Neuronal stem cell (in vitro differentiated cells): Measurements from ENCODE around the gene ARHGAP22.
A peak's percentile ranks its signal among the peaks of the same experiment; 100 is the strongest.

Source experiments
- DNase-seq: peaks from one replicate; pipeline ENCODE4 v3.0.0-alpha.2; 2013; ENCODE audit warnings: low spot score
- H2AFZ ChIP-seq: one replicate; pipeline ENCODE4 v1.6.1; 2013; ENCODE audit warnings: mild to moderate bottlenecking, low read length, inconsistent platforms
- H2AK5ac ChIP-seq: 2 replicates; pipeline ENCODE4 v1.6.1; 2013; ENCODE audit warnings: low read depth, mild to moderate bottlenecking, inconsistent platforms, low read length, moderate library complexity, mixed read lengths
- H2BK120ac ChIP-seq: 2 replicates; pipeline ENCODE4 v1.6.1; 2013; ENCODE audit warnings: low read depth, mild to moderate bottlenecking, inconsistent platforms, low read length, moderate library complexity, mixed read lengths
- H2BK12ac ChIP-seq: one replicate; pipeline ENCODE4 v1.6.1; 2013; ENCODE audit warnings: low read length, inconsistent platforms
- H2BK15ac ChIP-seq: 2 replicates; pipeline ENCODE4 v1.6.1; 2013; ENCODE audit warnings: mild to moderate bottlenecking, low read length, inconsistent platforms, mixed read lengths
- H2BK5ac ChIP-seq: one replicate; pipeline ENCODE4 v1.6.1; 2013; ENCODE audit warnings: inconsistent platforms, mild to moderate bottlenecking, low read length, moderate library complexity
- H3K14ac ChIP-seq: one replicate; pipeline ENCODE4 v1.6.1; 2013; ENCODE audit warnings: low read length, inconsistent platforms
- H3K18ac ChIP-seq: 2 replicates; pipeline ENCODE4 v1.6.1; 2013; ENCODE audit warnings: low read length, inconsistent platforms
- H3K23ac ChIP-seq: 2 replicates; pipeline ENCODE4 v1.6.1; 2013; ENCODE audit warnings: low read depth, mild to moderate bottlenecking, mixed read lengths, low read length, inconsistent platforms; ENCODE audit not compliant: poor library complexity
- H3K27ac ChIP-seq: replicated peaks from 3 replicates; pipeline ENCODE4 v1.5.1; 2013; ENCODE audit warnings: low read length, inconsistent platforms
- H3K27me3 ChIP-seq, 3 experiments: 2 replicates each; pipeline ENCODE4 v1.6.1; 2013; ENCODE audit warnings: low read length in 3 of 3, mild to moderate bottlenecking in 2 of 3, inconsistent platforms in 1 of 3, low read depth in 1 of 3, mixed read lengths in 1 of 3, moderate library complexity in 1 of 3; ENCODE audit not compliant: control insufficient read depth in 3 of 3, insufficient read depth in 3 of 3
- H3K36me3 ChIP-seq, 2 donors: replicated peaks in 1 of 2; 2 replicates each; pipeline ENCODE4 v1.6.1; 2013; ENCODE audit warnings: low read length in 2 of 2; ENCODE audit not compliant: control insufficient read depth in 2 of 2, insufficient read depth in 2 of 2
- H3K4ac ChIP-seq: 2 replicates; pipeline ENCODE4 v1.6.1; 2013; ENCODE audit warnings: inconsistent platforms, mild to moderate bottlenecking, low read length, moderate library complexity
- H3K4me1 ChIP-seq, 2 donors: 1 replicate in 1 of 2; 2 replicates in 1 of 2; pipeline ENCODE4 v1.6.1; 2013; ENCODE audit warnings: low read length in 2 of 2, low read depth in 1 of 2; ENCODE audit not compliant: control insufficient read depth in 2 of 2, insufficient read depth in 1 of 2
- H3K4me2 ChIP-seq: one replicate; pipeline ENCODE4 v1.6.1; 2013; ENCODE audit warnings: mild to moderate bottlenecking, low read length, inconsistent platforms; ENCODE audit not compliant: insufficient read depth, poor library complexity, severe bottlenecking
- H3K4me3 ChIP-seq, 2 donors: 2 replicates each; pipeline ENCODE4 v1.5.1; 2013; ENCODE audit warnings: low read length in 2 of 2, mild to moderate bottlenecking in 2 of 2, inconsistent platforms in 1 of 2, moderate library complexity in 1 of 2
- H3K79me1 ChIP-seq: one replicate; pipeline ENCODE4 v1.6.1; 2013; ENCODE audit warnings: low read depth, mild to moderate bottlenecking, inconsistent platforms, low read length, moderate library complexity
- H3K9ac ChIP-seq: one replicate; pipeline ENCODE4 v1.6.1; 2013; ENCODE audit warnings: mild to moderate bottlenecking, low read depth, low read length, inconsistent platforms; ENCODE audit not compliant: poor library complexity
- H3K9me3 ChIP-seq, 2 donors: replicated peaks in 1 of 2; 2 replicates each; pipeline versions ENCODE3 to v1.6.1; 2013; ENCODE audit warnings: low read length in 2 of 2, mild to moderate bottlenecking in 2 of 2, inconsistent platforms in 1 of 2, low read depth in 1 of 2, mixed read lengths in 1 of 2, moderate library complexity in 1 of 2; ENCODE audit not compliant: control insufficient read depth in 2 of 2, insufficient read depth in 1 of 2
- H4K8ac ChIP-seq: one replicate; pipeline ENCODE4 v1.6.1; 2013; ENCODE audit warnings: low read depth, mild to moderate bottlenecking, inconsistent platforms, low read length, moderate library complexity
- H4K91ac ChIP-seq: one replicate; pipeline ENCODE4 v1.6.1; 2013; ENCODE audit warnings: low read length, low read depth, mild to moderate bottlenecking, inconsistent platforms; ENCODE audit not compliant: poor library complexity
- WGBS, 2 donors: extraction: QIAGEN DNeasy Blood & Tissue Kit; methylation state at CpG; one replicate each; pipeline ENCODE4 v1.1.7; 2013; ENCODE audit warnings: missing lambda C conversion rate in 2 of 2, mixed read lengths in 1 of 2; ENCODE audit not compliant: insufficient read length in 2 of 2, insufficient replicate concordance in 1 of 2; ENCODE audit errors: extremely low coverage in 2 of 2; 5-methylcytosine and 5-hydroxymethylcytosine counted together

ARHGAP22 gene

DNA sequence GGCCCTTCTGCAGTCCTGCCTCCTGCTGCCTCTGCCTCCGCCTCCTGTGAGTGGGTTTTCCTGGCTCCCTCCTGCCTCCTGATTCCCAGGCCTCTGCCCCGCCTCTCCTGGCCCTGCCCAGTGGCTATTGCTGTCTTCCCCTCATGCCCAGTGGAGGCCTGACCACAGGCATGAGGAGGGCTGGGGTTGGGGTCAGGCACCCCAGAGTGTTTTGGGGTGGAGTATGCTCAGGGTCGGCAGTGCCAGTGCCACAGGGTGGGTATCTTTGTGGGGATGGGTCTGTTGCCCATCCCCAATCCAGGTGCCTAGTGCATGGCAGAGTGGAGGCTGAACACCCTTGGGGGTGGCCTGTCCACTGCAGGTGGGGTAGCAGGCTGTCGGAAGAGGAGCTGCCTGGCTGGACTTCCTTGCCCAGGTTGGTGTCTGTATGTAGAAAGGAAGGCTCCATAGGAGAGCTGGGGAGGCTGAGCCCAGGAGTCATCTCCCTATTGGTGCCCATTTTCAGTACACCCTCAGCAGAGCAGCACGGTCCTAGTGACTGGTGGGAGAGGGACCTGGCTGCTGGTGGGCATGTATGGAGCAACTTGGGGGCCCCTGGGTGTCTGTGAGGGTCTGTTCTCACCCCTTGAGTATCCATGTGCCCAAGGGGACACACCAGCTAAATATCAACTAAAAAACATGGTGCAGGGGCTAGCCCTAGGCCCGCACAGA, 62.2 kb downstream of the ARHGAP22 start:
- Histone ChIP-seq H2BK5ac (no peak overlapping the region), H3K4ac (peak overlapping the region; percentile 61), H3K36me3 (no peaks in the 10 kb centered on the region), H3K9ac (no peak overlapping the region), H3K27ac (no peak overlapping the region), H3K9me3 (no peaks in the 10 kb centered on the region), H2AFZ (no peak overlapping the region), H3K23ac (no peak overlapping the region), H3K14ac (peak overlapping the region; percentile 95), H3K4me2 (no peak overlapping the region), H4K8ac (no peak overlapping the region), H4K91ac (no peak overlapping the region), H2BK120ac (no peak overlapping the region), H2AK5ac (peak overlapping the region; percentile 41), H2BK15ac (peak overlapping the region; percentile 54), H3K27me3 (no peaks in the 10 kb centered on the region), H3K18ac (peak overlapping the region; percentile 55), H3K79me1 (no peaks in the 10 kb centered on the region), H3K4me3 (no peak overlapping the region), H2BK12ac (no peak overlapping the region), H3K4me1 (peaks cover 0 to 4% of the 10 kb centered on the region in 2 donors)
- WGBS, 2 donors = no CpG with 5 or more reads among the region's 6 CpGs
- DNase-seq = no peak

DNA sequence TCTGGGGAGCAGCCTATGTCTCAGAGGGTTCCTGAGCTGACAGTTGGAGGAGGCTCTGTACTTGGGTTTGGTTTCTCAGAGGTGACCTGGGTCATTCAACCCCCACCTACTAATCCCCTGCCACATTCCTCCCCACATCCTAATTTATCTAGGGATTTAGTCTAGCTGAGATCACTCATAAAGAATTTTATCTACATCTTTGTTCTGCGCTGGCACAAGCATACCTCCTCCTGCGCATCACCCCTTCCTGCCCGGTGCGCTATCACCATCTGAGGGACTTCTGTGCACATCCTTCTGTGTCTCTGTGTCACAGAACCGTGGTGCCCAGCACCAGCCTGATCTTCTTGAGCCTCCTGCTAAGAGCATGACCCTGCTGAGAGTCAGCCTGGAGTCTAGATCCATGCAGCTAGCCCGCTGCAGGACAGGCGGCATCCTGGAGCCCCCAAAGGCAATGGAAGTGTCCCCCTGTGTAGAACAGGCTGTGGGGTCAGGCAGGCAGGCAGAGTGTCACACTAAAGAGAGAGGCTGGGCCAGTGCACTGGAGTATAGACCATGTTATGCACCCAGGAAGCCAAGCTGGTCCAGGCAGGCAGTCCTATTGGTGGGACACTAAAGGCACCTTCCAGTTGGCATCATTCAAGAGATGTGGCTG, 63.6 kb downstream of the ARHGAP22 start:
- no peaks in the 10 kb centered on the region for H3K27me3 ChIP-seq
- no peak overlapping the region for H2AFZ ChIP-seq
- no CpG with 5 or more reads among the region's 7 CpGs for WGBS, 2 donors
- H3K4me3 ChIP-seq = no peak overlapping the region
- peak overlapping the region; percentile 66 for H2BK5ac ChIP-seq
- H2BK15ac ChIP-seq = peak overlapping the region; percentile 54
- no peak overlapping the region for H3K27ac ChIP-seq
- no peak overlapping the region for H4K8ac ChIP-seq
- no peaks in the 10 kb centered on the region for H3K9me3 ChIP-seq
- no peak overlapping the region for H3K14ac ChIP-seq
- no peak overlapping the region for H3K23ac ChIP-seq
- H3K18ac ChIP-seq = peak overlapping the region; percentile 50
- H2BK12ac ChIP-seq = no peak overlapping the region
- no peak overlapping the region for H3K4me2 ChIP-seq
- H2AK5ac ChIP-seq = no peak overlapping the region
- no peak overlapping the region for H3K4ac ChIP-seq
- H3K36me3 ChIP-seq = no peaks in the 10 kb centered on the region
- peak overlapping the region; percentile 54 for H3K9ac ChIP-seq
- no peak for DNase-seq
- H2BK120ac ChIP-seq = no peak overlapping the region
- no peaks in the 10 kb centered on the region for H3K79me1 ChIP-seq
- H3K4me1 ChIP-seq = peaks cover 0 to 4% of the 10 kb centered on the region in 2 donors
- no peak overlapping the region for H4K91ac ChIP-seq

DNA sequence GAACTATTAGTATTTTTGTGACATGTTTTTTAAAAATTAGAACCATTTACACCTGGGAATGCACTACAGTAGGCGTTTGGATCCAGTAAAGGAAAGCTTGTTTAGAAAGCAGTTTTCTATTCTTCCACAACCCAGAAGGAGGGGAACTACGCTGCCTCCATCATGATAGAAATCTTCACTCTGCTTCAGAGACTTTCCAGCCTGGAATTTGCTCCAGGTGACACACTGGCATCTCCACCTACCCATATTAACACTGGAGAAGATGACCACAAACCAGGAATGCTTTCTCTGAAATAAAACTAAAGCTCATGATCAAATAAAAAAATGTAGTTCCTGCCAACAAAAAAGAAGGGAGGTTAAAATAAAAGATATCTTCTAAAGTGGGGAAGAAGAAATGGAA, 66.3 kb downstream of the ARHGAP22 start:
- no peak overlapping the region for H4K8ac ChIP-seq
- WGBS, 2 donors = no CpG with 5 or more reads among the region's 2 CpGs
- H3K18ac ChIP-seq = no peak overlapping the region

More for the DNA sequence above, 66.3 kb downstream of the ARHGAP22 start:
- no peaks in the 10 kb centered on the region for H3K36me3 ChIP-seq
- H3K14ac ChIP-seq = no peak overlapping the region
- H3K4me2 ChIP-seq = no peak overlapping the region
- H3K4me1 ChIP-seq = peaks cover 0 to 8% of the 10 kb centered on the region in 2 donors
- no peak overlapping the region for H2BK15ac ChIP-seq
- no peaks in the 10 kb centered on the region for H3K79me1 ChIP-seq
- no peaks in the 10 kb centered on the region for H3K27me3 ChIP-seq
- H4K91ac ChIP-seq = no peak overlapping the region
- no peak overlapping the region for H2BK12ac ChIP-seq
- H2BK120ac ChIP-seq = no peak overlapping the region
- H3K9me3 ChIP-seq = no peaks in the 10 kb centered on the region
- H3K27ac ChIP-seq = no peak overlapping the region
- H2AK5ac ChIP-seq = no peak overlapping the region
- no peak overlapping the region for H3K23ac ChIP-seq
- no peak overlapping the region for H3K4me3 ChIP-seq
- no peak overlapping the region for H2BK5ac ChIP-seq
- H3K4ac ChIP-seq = no peak overlapping the region
- no peak overlapping the region for H2AFZ ChIP-seq
- no peak for DNase-seq
- H3K9ac ChIP-seq = no peak overlapping the region
